Fibroblast of lung (primary cell): ENCODE data around the gene TUBA4A. TPM values are rescaled to one million over a fixed set of nuclear protein-coding genes. Genes with fewer than 3 reads are reported as not detected.

Source experiments
- DNase-seq, 2 donors: peaks; one replicate each; pipeline versions ENCODE4 v3.0.0 to v3.0.0-alpha.2; 2010; ENCODE audit warnings: low read depth in 2 of 2
- H2AFZ ChIP-seq: 2 replicates; pipeline ENCODE4 v1.5.1; 2012; ENCODE audit warnings: low read length, control low read depth, inconsistent platforms
- H3K27ac ChIP-seq: 2 replicates; pipeline ENCODE4 v1.5.1; 2011; ENCODE audit warnings: low read length, control low read depth; ENCODE audit not compliant: insufficient read depth
- H3K27me3 ChIP-seq: 2 replicates; pipeline ENCODE4 v1.5.1; 2011; ENCODE audit warnings: mild to moderate bottlenecking, low read length; ENCODE audit not compliant: control insufficient read depth, insufficient read depth
- H3K36me3 ChIP-seq: 2 replicates; pipeline ENCODE4 v1.5.1; 2011; ENCODE audit warnings: low read length; ENCODE audit not compliant: control insufficient read depth, insufficient read depth
- H3K4me1 ChIP-seq: 2 replicates; pipeline ENCODE4 v1.5.1; 2011; ENCODE audit warnings: low read length; ENCODE audit not compliant: control insufficient read depth, insufficient read depth; ENCODE audit errors: extremely low read depth
- H3K4me2 ChIP-seq: 2 replicates; pipeline ENCODE4 v1.5.1; 2011; ENCODE audit warnings: low read length, control low read depth; ENCODE audit not compliant: insufficient read depth; ENCODE audit errors: extremely low read depth
- H3K4me3 ChIP-seq, 4 experiments: fragments of 200-600 bp in 1 of 4; sonication (generic) in 1 of 4; replicated peaks in 1 of 4; 2 replicates each; pipeline ENCODE4 v1.5.1; 2011 to 2016; ENCODE audit warnings: low read length in 4 of 4, low read depth in 3 of 4, mild to moderate bottlenecking in 3 of 4, control low read depth in 2 of 4, inconsistent platforms in 1 of 4, mixed read lengths in 1 of 4; ENCODE audit not compliant: insufficient read depth in 1 of 4; ENCODE audit errors: control extremely low read depth in 1 of 4
- H3K79me2 ChIP-seq: 2 replicates; pipeline ENCODE4 v1.5.1; 2012; ENCODE audit warnings: mild to moderate bottlenecking, low read length, inconsistent platforms; ENCODE audit not compliant: control insufficient read depth, insufficient read depth
- H3K9ac ChIP-seq: 2 replicates; pipeline ENCODE4 v1.5.1; 2011; ENCODE audit warnings: mild to moderate bottlenecking, low read length, control low read depth; ENCODE audit not compliant: insufficient read depth
- H3K9me3 ChIP-seq: 2 replicates; pipeline ENCODE4 v1.5.1; 2012; ENCODE audit warnings: low read depth, low read length; ENCODE audit not compliant: control insufficient read depth, insufficient read depth
- H4K20me1 ChIP-seq: 2 replicates; pipeline ENCODE4 v1.5.1; 2011; ENCODE audit warnings: low read length; ENCODE audit not compliant: control insufficient read depth, insufficient read depth; ENCODE audit errors: extremely low read depth
- CTCF ChIP-seq, 2 donors: IDR thresholded peaks in 1 of 2; conservative IDR thresholded peaks in 1 of 2; 1 replicate in 1 of 2; 2 replicates in 1 of 2; pipeline ENCODE4 v1.5.1; 2011 to 2012; ENCODE audit warnings: low read length in 2 of 2, control low read depth in 1 of 2, inconsistent platforms in 1 of 2, low read depth in 1 of 2, mild to moderate bottlenecking in 1 of 2
- EZH2 ChIP-seq: IDR thresholded peaks from 2 replicates; pipeline ENCODE4 v1.5.1; 2012; ENCODE audit warnings: low read length, control low read depth, mild to moderate bottlenecking; ENCODE audit errors: missing control alignments
- polyA plus RNA-seq, 2 donors: library from polyadenylated mRNA; depleted of rRNA in 1 of 2; stranded (reverse) in 1 of 2; unstranded in 1 of 2; fragments of >200 nt; gene quantifications; 2 replicates each; pipeline ENCODE4 v1.2.1, GENCODE V29; 2011 to 2012; ENCODE audit warnings: missing spikeins in 1 of 2
- total RNA-seq: library from RNA; depleted of rRNA; stranded (reverse); fragments of >200 nt; gene quantifications from 2 replicates; pipeline ENCODE4 v1.2.1, GENCODE V29; 2014

The TUBA4A gene
- total and polyA plus RNA-seq, 2 donors (not counting 1 experiment from before 2014, with no cell fraction given), result 5.6 to 14.7 TPM

GRCh38 chr2:219252084-219252483, 1.6 kb downstream of the TUBA4A start:
- no peaks in the 10 kb centered on the region for H3K9me3 ChIP-seq
- TF ChIP-seq EZH2, result no peak
- TF ChIP-seq CTCF (conservative IDR thresholded peaks at IDR 0.05 in 1 of 2, IDR thresholded peaks at IDR 0.05 in 1 of 2; ENCODE audit: low read depth in 1 of 2, low read length in 2 of 2), result no peak
- H2AFZ ChIP-seq, result no peak overlapping the region
- peaks cover 12% of the 10 kb centered on the region for H3K36me3 ChIP-seq
- H3K4me3 ChIP-seq, result no peak overlapping the region
- H3K79me2 ChIP-seq, result peaks cover 2% of the 10 kb centered on the region
- no peaks in the 10 kb centered on the region for H4K20me1 ChIP-seq
- peaks cover 23% of the 10 kb centered on the region for H3K4me1 ChIP-seq
- no peak for DNase-seq
- H3K27me3 ChIP-seq, result peaks cover 12% of the 10 kb centered on the region
- H3K9ac ChIP-seq, result no peak overlapping the region
- no peak overlapping the region for H3K4me2 ChIP-seq
- no peak overlapping the region for H3K27ac ChIP-seq

- peaks cover 23% of the 10 kb centered on the region for H3K4me1 ChIP-seq
- peaks cover 15% of the 10 kb centered on the region for H3K36me3 ChIP-seq
- H3K9ac ChIP-seq, result no peak overlapping the region
- no peaks in the 10 kb centered on the region for H3K9me3 ChIP-seq
- peak in 1 of 2 donors; percentile 21 for DNase-seq
- peaks cover 10% of the 10 kb centered on the region for H3K27me3 ChIP-seq
- H3K79me2 ChIP-seq, result peaks cover 3% of the 10 kb centered on the region
- TF ChIP-seq CTCF (conservative IDR thresholded peaks at IDR 0.05 in 1 of 2, IDR thresholded peaks at IDR 0.05 in 1 of 2; ENCODE audit: low read depth in 1 of 2, low read length in 2 of 2) (no peak), EZH2 (no peak)
- H3K4me2 ChIP-seq, result no peak overlapping the region
- no peak overlapping the region for H3K4me3 ChIP-seq
- no peak overlapping the region for H2AFZ ChIP-seq
- H3K27ac ChIP-seq, result no peak overlapping the region
- no peaks in the 10 kb centered on the region for H4K20me1 ChIP-seq
Observed at GRCh38 chr2:219251656-219252055, 2.1 kb downstream of the TUBA4A start.

- H3K4me1 ChIP-seq, result peaks cover 26% of the 10 kb centered on the region
- H2AFZ ChIP-seq, result no peak overlapping the region
- H3K4me3 ChIP-seq, result no peak overlapping the region
- H3K4me2 ChIP-seq, result peak overlapping the region; percentile 25
- peaks cover 7% of the 10 kb centered on the region for H3K27me3 ChIP-seq
- no peaks in the 10 kb centered on the region for H4K20me1 ChIP-seq
- peak in 1 of 2 donors; percentile 36 for DNase-seq
- H3K36me3 ChIP-seq, result peaks cover 18% of the 10 kb centered on the region
- no peak for TF ChIP-seq EZH2
- no peak for TF ChIP-seq CTCF (conservative IDR thresholded peaks at IDR 0.05 in 1 of 2, IDR thresholded peaks at IDR 0.05 in 1 of 2; ENCODE audit: low read depth in 1 of 2, low read length in 2 of 2)
- peaks cover 15% of the 10 kb centered on the region for H3K79me2 ChIP-seq
- H3K9ac ChIP-seq, result no peak overlapping the region
- H3K9me3 ChIP-seq, result no peaks in the 10 kb centered on the region
- H3K27ac ChIP-seq, result peak overlapping the region; percentile 56
Observed at GRCh38 chr2:219250049-219250781, 3.5 kb downstream of the TUBA4A start.
